GM20000 (cell line): Measurements from ENCODE around the gene HOXD12.

Experiments used
- DNase-seq: peaks from one replicate; pipeline ENCODE4 v3.0.0; 2012; ENCODE audit warnings: low spot score
- TF ChIP-seq, protein P1 (sequence below): IDR thresholded peaks from 2 replicates; pipeline ENCODE4 v1.5.1; 2012; ENCODE audit warnings: mild to moderate bottlenecking, control low read depth; ENCODE audit errors: extremely low read depth, missing control alignments

HOXD12 gene

GRCh38 chr2:176136374-176137251 is 37.0 kb downstream of the HOXD12 start:
- TF ChIP-seq, protein P1, sequence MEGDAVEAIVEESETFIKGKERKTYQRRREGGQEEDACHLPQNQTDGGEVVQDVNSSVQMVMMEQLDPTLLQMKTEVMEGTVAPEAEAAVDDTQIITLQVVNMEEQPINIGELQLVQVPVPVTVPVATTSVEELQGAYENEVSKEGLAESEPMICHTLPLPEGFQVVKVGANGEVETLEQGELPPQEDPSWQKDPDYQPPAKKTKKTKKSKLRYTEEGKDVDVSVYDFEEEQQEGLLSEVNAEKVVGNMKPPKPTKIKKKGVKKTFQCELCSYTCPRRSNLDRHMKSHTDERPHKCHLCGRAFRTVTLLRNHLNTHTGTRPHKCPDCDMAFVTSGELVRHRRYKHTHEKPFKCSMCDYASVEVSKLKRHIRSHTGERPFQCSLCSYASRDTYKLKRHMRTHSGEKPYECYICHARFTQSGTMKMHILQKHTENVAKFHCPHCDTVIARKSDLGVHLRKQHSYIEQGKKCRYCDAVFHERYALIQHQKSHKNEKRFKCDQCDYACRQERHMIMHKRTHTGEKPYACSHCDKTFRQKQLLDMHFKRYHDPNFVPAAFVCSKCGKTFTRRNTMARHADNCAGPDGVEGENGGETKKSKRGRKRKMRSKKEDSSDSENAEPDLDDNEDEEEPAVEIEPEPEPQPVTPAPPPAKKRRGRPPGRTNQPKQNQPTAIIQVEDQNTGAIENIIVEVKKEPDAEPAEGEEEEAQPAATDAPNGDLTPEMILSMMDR = no peak
- DNase-seq = no peak

GRCh38 chr2:176137252-176137580 is 37.6 kb downstream of the HOXD12 start:
- TF ChIP-seq, protein P1 = no peak
- DNase-seq = no peak

GRCh38 chr2:176137906-176138305 is 38.3 kb downstream of the HOXD12 start:
- DNase-seq = no peak
- TF ChIP-seq, protein P1 = no peak

DNA sequence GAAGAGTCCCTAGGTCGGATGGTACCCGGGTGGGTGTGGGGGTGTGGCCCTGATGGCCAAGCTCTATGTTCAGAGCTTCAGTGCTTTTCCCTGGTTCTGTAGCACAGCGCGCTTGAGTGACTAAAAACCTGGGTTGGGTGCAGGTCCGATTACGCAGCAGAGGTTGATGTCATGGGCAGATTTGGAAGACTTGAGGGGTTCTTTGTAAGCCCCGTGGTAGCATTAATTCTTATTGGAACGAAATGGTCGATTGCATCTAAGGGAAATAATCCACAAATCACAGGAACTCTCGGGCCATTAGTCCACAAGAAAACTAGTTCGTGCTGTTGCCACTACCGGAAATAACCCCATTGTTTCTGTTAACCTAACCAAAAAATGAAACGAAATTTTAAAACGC is 38.9 kb downstream of the HOXD12 start:
- TF ChIP-seq, protein P1 = no peak
- DNase-seq = no peak

DNA sequence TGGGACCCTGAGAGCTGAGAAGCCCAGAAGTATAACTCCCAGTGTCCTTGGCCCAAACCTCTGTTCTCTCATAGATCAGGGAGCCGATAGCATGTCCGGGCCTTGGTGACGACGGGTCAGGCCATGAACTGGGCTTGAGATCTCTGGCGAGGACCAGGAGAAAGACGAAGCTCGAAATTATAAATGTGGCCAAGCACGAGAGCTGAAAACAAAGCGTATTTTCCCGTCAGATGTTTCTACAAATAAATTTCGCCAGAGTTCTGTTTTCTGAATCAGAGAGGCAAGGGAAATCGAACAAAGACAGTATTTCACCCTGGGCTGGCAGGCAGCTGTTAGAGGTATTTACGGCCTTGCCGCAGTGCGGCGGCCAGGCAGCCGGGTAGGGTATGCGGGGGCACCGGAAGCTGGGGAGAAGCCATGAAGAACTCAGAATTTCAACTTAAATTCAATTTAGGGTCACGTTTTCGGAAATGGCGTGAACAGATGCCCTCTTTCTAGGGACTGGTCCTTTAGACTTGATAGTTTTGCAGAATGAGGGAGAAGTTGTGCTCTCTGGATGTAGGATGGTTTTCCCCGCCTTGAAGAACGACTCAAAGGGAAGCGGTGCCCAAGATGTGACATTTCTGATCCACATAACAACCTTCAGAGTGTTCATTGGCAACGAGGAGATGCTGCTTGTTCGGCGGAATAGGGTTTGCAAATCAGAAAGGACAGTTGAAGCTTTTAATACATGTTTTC is 39.5 kb downstream of the HOXD12 start:
- no peak for DNase-seq
- TF ChIP-seq, protein P1 = no peak

- DNase-seq = no peak
- TF ChIP-seq, protein P1 = no peak
These were observed 40.3 kb downstream of the HOXD12 start for GRCh38 chr2:176139661-176140512.
